Suppressor macrophage treated with lipopolysaccharide for 4 hours (primary cell): Measurements from ENCODE around the gene VRK2.

Source experiments
- DNase-seq: peaks from one replicate; pipeline ENCODE4 v3.0.0-alpha.2; 2020

Gene VRK2

GRCh38 chr2:58046585-58047372, at the start of gene VRK2:
Gene VRK2, plus strand, starts transcription at chr2:58046806. Its CDS starts 2,026 bp downstream, at chr2:58048832.
- peak; percentile 93 for DNase-seq

GRCh38 chr2:58006256-58006951, 40.2 kb upstream of the VRK2 start:
- peak; percentile 3 for DNase-seq

- no peak for DNase-seq
These were observed 39.7 kb upstream of the VRK2 start for GRCh38 chr2:58006952-58007284.

GRCh38 chr2:58010599-58010998, 36.0 kb upstream of the VRK2 start:
- DNase-seq = no peak

GRCh38 chr2:58019229-58019628, 27.4 kb upstream of the VRK2 start:
- no peak for DNase-seq

- no peak for DNase-seq
These were observed 21.3 kb upstream of the VRK2 start for GRCh38 chr2:58025150-58025933.

GRCh38 chr2:58027029-58027428, 19.6 kb upstream of the VRK2 start:
- no peak for DNase-seq

- no peak for DNase-seq
These were observed 15.8 kb upstream of the VRK2 start for GRCh38 chr2:58030771-58031170.

GRCh38 chr2:58032016-58032763, 14.4 kb upstream of the VRK2 start:
- peak; percentile 26 for DNase-seq

GRCh38 chr2:58032764-58033080, 13.9 kb upstream of the VRK2 start:
- no peak for DNase-seq

GRCh38 chr2:58033530-58033929, 13.1 kb upstream of the VRK2 start:
- no peak for DNase-seq

GRCh38 chr2:58035352-58035751, 11.3 kb upstream of the VRK2 start:
- DNase-seq = no peak

GRCh38 chr2:58039170-58039611, 7.4 kb upstream of the VRK2 start:
- DNase-seq = peak; percentile 84

GRCh38 chr2:58042486-58042970, 4.1 kb upstream of the VRK2 start:
- DNase-seq = peak; percentile 64

GRCh38 chr2:58044145-58044544, 2.5 kb upstream of the VRK2 start:
- DNase-seq = no peak

GRCh38 chr2:58045580-58046334, 849 bp upstream of the VRK2 start:
- DNase-seq = no peak

GRCh38 chr2:58046335-58046584, 346 bp upstream of the VRK2 start:
- no peak for DNase-seq

- DNase-seq = no peak
These were observed 848 bp downstream of the VRK2 start for GRCh38 chr2:58047373-58047935.

- no peak for DNase-seq
These were observed 1.4 kb downstream of the VRK2 start for GRCh38 chr2:58047961-58048360.

GRCh38 chr2:58051445-58051844, 4.8 kb downstream of the VRK2 start:
- no peak for DNase-seq

- DNase-seq = no peak
These were observed 6.4 kb downstream of the VRK2 start for GRCh38 chr2:58052978-58053377.

- peak; percentile 61 for DNase-seq
These were observed 7.7 kb downstream of the VRK2 start for GRCh38 chr2:58054264-58054663.
